HG02870 (cell line): ENCODE results near the gene MFAP3L.
"Not testable (repeated sequence)": the region's sequence is repeated elsewhere in the genome, so short reads cannot be mapped to it uniquely, and the experiment has no call there.

Experiments
- ATAC-seq: cut with Tn5 transposase; IDR thresholded peaks from one replicate; pipeline ENCODE4 v1.9.1; 2021; ENCODE audit warnings: mild to moderate bottlenecking, moderate library complexity; ENCODE audit not compliant: unreplicated experiment

Gene MFAP3L

DNA sequence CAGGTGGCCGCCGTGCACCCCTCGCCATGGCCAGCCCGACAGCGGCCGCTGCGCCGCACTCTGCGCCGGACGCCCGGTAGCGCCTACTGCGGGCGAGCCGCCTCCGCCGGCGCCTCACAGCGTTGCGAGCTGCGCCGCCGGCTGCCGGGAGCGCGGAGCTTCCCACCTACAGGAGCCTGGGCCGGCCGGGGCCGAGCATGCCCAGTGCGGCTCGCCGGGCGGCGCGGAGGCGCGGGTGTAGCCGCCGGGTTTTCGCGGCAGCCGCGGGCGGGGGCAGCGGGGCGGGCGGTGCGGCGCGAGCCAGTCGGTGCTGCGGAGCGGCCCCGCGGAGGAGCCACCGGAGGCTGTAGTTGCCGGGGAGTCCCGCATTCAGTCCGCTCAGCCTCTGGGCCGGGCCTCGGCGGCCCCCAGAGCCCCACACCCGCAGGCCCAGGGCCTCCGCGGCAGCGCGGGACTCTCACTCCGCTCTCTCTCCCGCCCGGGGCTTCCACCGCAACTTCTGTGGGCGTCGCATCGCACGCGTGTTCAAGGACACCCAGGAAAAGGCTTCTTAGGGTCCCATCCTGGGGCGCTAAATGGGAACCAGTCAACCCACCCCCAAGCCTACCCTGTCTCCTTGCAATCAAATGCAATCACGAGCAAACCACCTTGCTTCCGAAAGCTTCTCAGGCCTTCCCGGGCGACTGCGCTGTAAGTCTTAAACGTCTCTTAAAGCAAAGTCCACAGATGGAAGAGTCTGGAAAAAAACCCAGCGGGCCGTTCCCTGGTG lies at the start of gene MFAP3L:
Gene MFAP3L (minus strand): TSS at position 143 of the 769 bp plus-strand sequence. CDS start 20,518 bp downstream, outside the sequence.
- ATAC-seq, result peak; percentile 80

DNA sequence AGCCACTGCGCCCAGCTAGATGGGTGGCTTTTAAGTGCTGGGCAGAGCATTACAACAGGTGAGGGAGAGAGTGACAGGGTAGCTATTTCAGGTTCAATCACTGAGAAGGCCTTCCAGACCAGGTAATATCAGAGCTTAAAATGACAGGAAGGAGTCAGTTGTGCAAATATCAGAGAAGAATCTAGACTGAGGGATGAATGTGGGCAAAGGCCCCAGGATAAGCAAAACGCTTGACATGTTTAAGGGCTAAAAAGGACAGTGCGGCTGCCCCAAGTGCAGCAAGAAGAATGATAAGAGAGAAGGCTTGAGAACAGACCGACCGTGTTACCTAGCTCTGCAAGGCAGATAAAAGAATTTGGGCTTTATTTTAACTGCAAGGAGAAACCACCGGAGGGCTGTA lies 45.0 kb upstream of the MFAP3L start:
- no peak for ATAC-seq

- ATAC-seq, result no peak
Measured at GRCh38 chr4:170068438-170069128, 42.4 kb upstream of the MFAP3L start.

- no peak for ATAC-seq
Measured at GRCh38 chr4:170059421-170059820, 33.2 kb upstream of the MFAP3L start.

GRCh38 chr4:170058826-170059225 lies 32.6 kb upstream of the MFAP3L start:
- ATAC-seq, result no peak

DNA sequence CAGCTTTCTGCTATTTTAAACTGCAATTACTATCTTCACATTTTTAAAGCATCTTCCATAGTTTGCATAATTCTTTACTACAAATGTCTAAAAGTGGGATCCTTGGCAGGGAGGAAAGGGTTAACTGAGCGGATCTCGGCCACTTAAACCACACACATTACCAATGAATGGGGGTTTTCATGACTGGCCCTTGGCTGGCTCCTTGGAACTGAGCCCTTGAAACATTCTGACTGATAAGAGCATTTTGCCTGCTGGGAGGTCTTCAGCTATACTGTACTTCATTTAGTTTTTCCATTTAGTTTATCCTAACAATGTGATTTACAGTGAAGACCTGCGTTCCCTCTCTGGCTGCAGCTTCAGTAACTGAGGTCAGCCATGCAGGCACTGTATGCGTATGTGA lies 31.7 kb upstream of the MFAP3L start:
- ATAC-seq, result no peak

DNA sequence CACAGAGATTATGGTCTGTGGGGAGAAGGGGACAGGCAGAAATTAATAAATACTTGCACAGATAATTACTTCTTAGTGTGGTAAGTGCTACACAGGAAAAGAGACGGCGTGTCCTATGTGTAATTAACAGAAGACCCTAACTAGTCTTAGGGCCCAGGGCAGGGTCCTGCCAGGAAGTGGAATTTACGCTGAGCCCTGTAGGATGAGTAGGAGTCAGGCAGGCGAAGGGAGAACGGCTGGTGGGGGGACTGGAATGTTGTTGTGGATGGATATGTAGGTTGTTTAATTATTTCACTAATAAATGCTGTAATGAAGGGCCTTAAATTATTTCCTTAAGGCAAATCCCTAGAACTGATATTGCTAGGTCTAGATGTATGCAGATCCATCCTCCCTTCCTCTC lies 26.7 kb upstream of the MFAP3L start:
- no peak for ATAC-seq

DNA sequence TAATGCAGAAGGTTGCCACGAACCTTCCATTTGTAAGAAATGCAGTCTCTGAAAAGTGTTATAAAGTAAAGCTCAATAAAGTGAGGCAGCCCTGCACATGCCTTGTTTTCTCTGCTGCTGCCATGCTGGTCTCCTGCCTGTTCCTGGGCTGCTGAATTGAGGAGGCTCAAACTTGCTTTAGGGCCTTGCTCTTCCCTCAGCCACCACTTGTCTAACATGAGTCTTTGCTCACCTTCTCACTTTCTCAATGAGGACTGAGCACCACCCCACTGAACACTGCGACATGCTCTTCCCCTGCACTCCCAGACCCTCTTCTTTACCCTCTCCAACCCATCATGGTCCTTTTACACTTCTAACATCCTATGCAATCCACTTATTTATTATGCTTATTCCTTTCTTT lies 25.2 kb upstream of the MFAP3L start:
- no peak for ATAC-seq

- no peak for ATAC-seq
Measured at GRCh38 chr4:170049766-170050165, 23.6 kb upstream of the MFAP3L start.

GRCh38 chr4:170047771-170048354 lies 21.7 kb upstream of the MFAP3L start:
- ATAC-seq, result no peak

- ATAC-seq, result not testable (repeated sequence)
Measured at GRCh38 chr4:170046156-170046555, 20.0 kb upstream of the MFAP3L start.

- ATAC-seq, result no peak
Measured at GRCh38 chr4:170040031-170040680, 14.0 kb upstream of the MFAP3L start.

DNA sequence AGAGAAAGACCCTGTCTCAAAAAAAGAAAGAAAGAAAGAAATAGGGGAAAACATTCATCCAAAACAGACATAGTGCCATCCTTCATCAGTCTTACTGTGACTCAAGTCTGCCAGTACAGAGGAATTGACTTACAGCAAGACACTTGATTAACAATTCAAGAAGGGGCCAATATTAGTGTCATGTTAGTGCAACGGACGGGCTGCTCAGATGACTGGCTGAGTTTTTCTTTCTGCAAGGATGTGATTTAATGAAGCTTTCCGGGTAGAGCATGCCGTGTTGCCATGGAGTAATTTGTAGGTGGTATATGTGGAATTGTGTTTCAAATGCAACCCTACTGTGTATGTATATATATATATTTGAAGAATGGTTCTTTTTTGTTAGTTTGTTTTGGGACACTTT lies 12.6 kb upstream of the MFAP3L start:
- no peak for ATAC-seq

DNA sequence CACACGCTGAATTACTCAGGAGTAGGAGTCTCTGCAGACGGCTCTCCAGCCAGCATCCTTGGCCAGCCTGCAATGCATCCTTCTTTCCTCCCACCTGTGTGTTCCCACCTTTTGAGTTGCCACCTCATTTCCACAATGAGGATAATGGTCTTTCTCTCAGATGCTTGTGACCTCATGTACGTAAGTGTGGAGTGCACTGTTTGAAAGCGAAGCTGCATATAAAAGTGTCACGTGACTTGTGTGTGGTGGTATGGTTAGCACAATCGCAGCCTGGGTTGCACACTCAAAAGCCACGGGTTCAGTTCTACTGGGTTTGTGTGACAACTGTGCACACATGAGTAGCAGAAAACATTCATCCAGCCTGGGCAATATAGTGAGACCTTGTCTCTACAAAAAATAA lies 12.0 kb upstream of the MFAP3L start:
- ATAC-seq, result no peak

DNA sequence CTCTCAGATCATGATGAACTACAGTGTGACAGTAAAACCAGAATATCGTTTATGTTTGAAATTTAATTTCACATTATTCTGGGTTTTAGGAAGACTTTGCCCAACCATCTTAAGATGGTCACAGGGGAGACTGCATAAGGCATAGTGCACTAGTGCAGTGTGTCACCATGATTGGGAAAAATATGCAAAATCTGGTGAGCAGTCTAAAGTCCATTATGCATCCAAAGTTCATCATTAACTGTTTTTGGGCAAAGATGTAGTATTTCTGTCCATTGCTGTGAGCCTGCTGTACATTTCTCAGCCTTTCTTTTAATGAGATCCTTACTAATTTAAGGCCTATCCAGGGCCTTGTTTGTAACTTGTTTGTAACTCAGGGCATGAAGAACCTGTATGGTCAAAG lies 11.3 kb upstream of the MFAP3L start:
- no peak for ATAC-seq

- no peak for ATAC-seq
Measured at GRCh38 chr4:170035845-170036244, 9.7 kb upstream of the MFAP3L start.

GRCh38 chr4:170035231-170035630 lies 9.0 kb upstream of the MFAP3L start:
- no peak for ATAC-seq

DNA sequence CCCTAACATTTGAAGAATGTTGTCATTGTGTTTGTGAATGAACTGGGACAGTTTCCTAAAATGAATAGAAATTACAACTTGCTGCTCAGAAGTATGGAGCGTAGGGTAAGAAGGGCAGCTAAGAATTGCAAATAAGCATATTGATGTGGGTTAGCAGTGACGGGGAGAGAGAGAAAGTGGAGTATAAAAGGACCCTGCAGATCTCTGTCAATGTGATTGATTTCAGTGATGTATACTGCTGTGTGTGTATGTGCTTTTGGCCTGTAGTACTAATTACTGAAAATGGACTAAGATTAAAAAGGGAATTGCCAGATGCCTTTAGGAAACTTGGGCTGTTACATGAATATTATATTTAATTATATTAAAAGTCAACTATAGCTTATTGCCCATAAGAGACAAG lies 7.8 kb upstream of the MFAP3L start:
- no peak for ATAC-seq

DNA sequence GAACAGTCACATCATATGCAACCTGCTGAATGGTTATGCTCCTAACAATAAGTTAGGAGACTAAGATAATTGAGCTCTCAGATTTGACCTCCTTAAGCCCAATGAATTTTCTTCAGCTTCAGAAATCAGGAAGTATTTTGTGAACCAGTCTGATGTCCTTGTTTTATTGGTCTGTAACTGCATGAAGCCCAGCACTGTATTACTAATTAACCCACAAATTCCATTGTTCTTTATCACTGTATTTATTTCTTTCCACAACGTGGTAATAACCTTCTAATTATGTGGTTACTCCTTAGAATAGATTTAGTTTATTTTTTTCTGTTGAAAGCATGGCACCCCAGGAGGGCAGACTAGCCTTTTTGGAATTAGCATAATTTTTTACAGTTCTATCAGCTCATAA lies 3.9 kb upstream of the MFAP3L start:
- ATAC-seq, result no peak

- peak; percentile 67 for ATAC-seq
Measured at GRCh38 chr4:170027181-170027829, 1.1 kb upstream of the MFAP3L start.
